HepG2 (cell line): ENCODE measurements around the gene ZNF813. TPM values are rescaled to one million over a fixed set of nuclear protein-coding genes. Genes with fewer than 3 reads are reported as not detected.
A peak's percentile ranks its signal among the peaks of the same experiment; 100 is the strongest.

Experiments
- BRD4 ChIP-seq: sonication (generic); formaldehyde crosslinking; IDR thresholded peaks from 2 replicates; pipeline ENCODE4 v1.4.0; 2020; ENCODE audit warnings: missing genetic modification reagents
- EP300 ChIP-seq, 3 experiments: sonication (generic) in 1 of 3; formaldehyde crosslinking in 1 of 3; IDR thresholded peaks; 2 replicates each; pipeline versions ENCODE4 v1.5.1 to v1.6.1; 2011 to 2020; ENCODE audit warnings: low read depth in 2 of 3, low read length in 2 of 3, borderline replicate concordance in 1 of 3, improper control_type of control experiment in 1 of 3, mild to moderate bottlenecking in 1 of 3, missing genetic modification reagents in 1 of 3, moderate library complexity in 1 of 3
- FOXK2 ChIP-seq: fragments of 450-650 bp; IDR thresholded peaks from 2 replicates; pipeline ENCODE4 v1.6.1; 2016
- HDAC1 ChIP-seq: sonication (generic); formaldehyde crosslinking; IDR thresholded peaks from 2 replicates; pipeline ENCODE4 v1.5.1; 2020; ENCODE audit warnings: mild to moderate bottlenecking, missing genetic modification reagents
- KAT8 ChIP-seq: IDR thresholded peaks from 2 replicates; pipeline ENCODE4 v1.6.1; 2016; ENCODE audit warnings: missing genetic modification reagents, missing compliant biosample characterization
- LCORL ChIP-seq, 2 experiments: fragments of 450-650 bp in 1 of 2; sonication (generic) in 1 of 2; formaldehyde crosslinking in 1 of 2; IDR thresholded peaks; 2 replicates each; pipeline versions ENCODE4 v1.5.0 to v1.6.1; 2017 to 2020; ENCODE audit warnings: antibody characterized with exemption in 1 of 2, missing genetic modification reagents in 1 of 2
- MTA1 ChIP-seq: sonication (generic); formaldehyde crosslinking; IDR thresholded peaks from 2 replicates; pipeline ENCODE4 v1.4.0; 2020; ENCODE audit warnings: missing genetic modification reagents, mild to moderate bottlenecking, borderline replicate concordance
- MZF1 ChIP-seq: sonication (generic); formaldehyde crosslinking; IDR thresholded peaks from 2 replicates; pipeline ENCODE4 v1.8.1; 2023; ENCODE audit warnings: mild to moderate bottlenecking, missing genetic modification reagents, borderline replicate concordance
- NFATC3 ChIP-seq: sonication (generic); formaldehyde crosslinking; IDR thresholded peaks from 2 replicates; pipeline ENCODE4 v1.5.1; 2020; ENCODE audit warnings: mild to moderate bottlenecking, missing genetic modification reagents
- SNAPC2 ChIP-seq: sonication (generic); formaldehyde crosslinking; IDR thresholded peaks from 2 replicates; pipeline ENCODE4 v1.8.1; 2022; ENCODE audit warnings: mild to moderate bottlenecking, missing genetic modification reagents
- ZBTB44 ChIP-seq: sonication (generic); formaldehyde crosslinking; IDR thresholded peaks from 2 replicates; pipeline ENCODE4 v1.4.0; 2020; ENCODE audit warnings: missing genetic modification reagents
- ZNF230 ChIP-seq: sonication (generic); formaldehyde crosslinking; IDR thresholded peaks from 2 replicates; pipeline ENCODE4 v1.4.0; 2020; ENCODE audit warnings: mild to moderate bottlenecking, missing genetic modification reagents
- ZNF263 ChIP-seq: sonication (generic); formaldehyde crosslinking; IDR thresholded peaks from 2 replicates; pipeline ENCODE4 v1.4.0; 2020; ENCODE audit warnings: missing genetic modification reagents
- ZNF335 ChIP-seq: sonication (generic); formaldehyde crosslinking; IDR thresholded peaks from 2 replicates; pipeline ENCODE4 v1.4.0; 2020; ENCODE audit warnings: missing genetic modification reagents
- ZNF33A ChIP-seq: sonication (generic); formaldehyde crosslinking; IDR thresholded peaks from 2 replicates; pipeline ENCODE4 v1.5.1; 2020; ENCODE audit warnings: missing genetic modification reagents, mild to moderate bottlenecking, moderate library complexity, borderline replicate concordance
- ZNF367 ChIP-seq: sonication (generic); formaldehyde crosslinking; IDR thresholded peaks from 2 replicates; pipeline ENCODE4 v1.4.0; 2020; ENCODE audit warnings: missing genetic modification reagents, borderline replicate concordance
- ZNF383 ChIP-seq: sonication (generic); formaldehyde crosslinking; IDR thresholded peaks from 2 replicates; pipeline ENCODE4 v1.4.0; 2020; ENCODE audit warnings: missing genetic modification reagents, mild to moderate bottlenecking, borderline replicate concordance
- ZNF512B ChIP-seq: sonication (generic); formaldehyde crosslinking; IDR thresholded peaks from 2 replicates; pipeline ENCODE4 v1.5.1; 2020; ENCODE audit warnings: missing genetic modification reagents, mild to moderate bottlenecking, borderline replicate concordance
- ZNF549 ChIP-seq: sonication (generic); formaldehyde crosslinking; IDR thresholded peaks from 2 replicates; pipeline ENCODE4 v1.5.0; 2020; ENCODE audit warnings: missing genetic modification reagents
- ZNF800 ChIP-seq: sonication (generic); formaldehyde crosslinking; IDR thresholded peaks from 2 replicates; pipeline ENCODE4 v1.4.0; 2020; ENCODE audit warnings: missing genetic modification reagents
- ZNF83 ChIP-seq: sonication (generic); formaldehyde crosslinking; IDR thresholded peaks from 2 replicates; pipeline ENCODE4 v1.4.0; 2020; ENCODE audit warnings: missing genetic modification reagents, mild to moderate bottlenecking, borderline replicate concordance
- ZSCAN9 ChIP-seq: IDR thresholded peaks from 2 replicates; pipeline ENCODE4 v1.6.1; 2016; ENCODE audit warnings: borderline replicate concordance
- polyA plus RNA-seq, 8 experiments: library from polyadenylated mRNA; depleted of rRNA in 3 of 8; stranded (reverse) in 7 of 8; unstranded in 1 of 8; fragments of >200 nt; fragmentation: Illumina TruSeq in 4 of 8; extraction: Trizol in 4 of 8; gene quantifications; 2 replicates each; pipeline versions ENCODE4 v1.2.1 to v1.2.3, GENCODE V29; 2011 to 2016; ENCODE audit warnings: low read depth in 4 of 8, missing spikeins in 1 of 8, mixed read lengths in 1 of 8; ENCODE audit not compliant: insufficient read depth in 1 of 8
- total RNA-seq, 5 experiments: library from RNA; depleted of rRNA; stranded (reverse); fragments of >200 nt; fragmentation: Illumina TruSeq; extraction: Trizol; gene quantifications; 2 replicates each; pipeline ENCODE4 v1.2.3, GENCODE V29; 2016; ENCODE audit warnings: low read depth in 1 of 5

Gene ZNF813
- total and polyA plus RNA-seq, 2 of the 13 experiments (the other 11 are each of a cell fraction or from before 2014, with no cell fraction given): 2.1 to 8.9 TPM

GRCh38 chr19:53507523-53508442, 40.2 kb downstream of the ZNF813 start (continued):
- peak in 1 of 2 experiments; percentile 88; a peak in 2 of 4 replicates for TF ChIP-seq EP300 (IDR thresholded peaks at IDR 0.05; ENCODE audit: low read depth in 2 of 2, low read length in 2 of 2)
- peak; percentile 87 for TF ChIP-seq EP300 (CRISPR knock-in tag; IDR thresholded peaks at IDR 0.05; ENCODE audit: borderline replicate concordance)
- TF ChIP-seq ZNF383 (CRISPR knock-in tag): no peak
- TF ChIP-seq ZSCAN9 (CRISPR knock-in tag): peak; percentile 75
- peak; percentile 43; the same call in 1 of the 2 replicates for TF ChIP-seq ZNF263 (CRISPR knock-in tag)
- TF ChIP-seq ZNF800 (CRISPR knock-in tag): peak; percentile 68; the same call in 1 of the 2 replicates
- TF ChIP-seq FOXK2: no peak
- no peak for TF ChIP-seq LCORL (IDR thresholded peaks at IDR 0.05)
- peak; percentile 68 for TF ChIP-seq LCORL (CRISPR knock-in tag; IDR thresholded peaks at IDR 0.05)
- no peak for TF ChIP-seq MZF1 (CRISPR knock-in tag)
- TF ChIP-seq ZNF512B (CRISPR knock-in tag): no peak
- TF ChIP-seq ZNF83 (CRISPR knock-in tag): no peak
- TF ChIP-seq ZNF549 (CRISPR knock-in tag): no peak
- TF ChIP-seq ZNF230 (CRISPR knock-in tag): peak; percentile 51; the same call in 1 of the 2 replicates
- TF ChIP-seq KAT8: peak; percentile 80; the same call in 1 of the 2 replicates
- TF ChIP-seq NFATC3: 0 out of 2 replicates have a peak, but pooled peaks have one; percentile 43
- peak; percentile 29; the same call in 1 of the 2 replicates for TF ChIP-seq ZNF335 (CRISPR knock-in tag)
- peak; percentile 74 for TF ChIP-seq HDAC1 (CRISPR knock-in tag)
- TF ChIP-seq ZNF367 (CRISPR knock-in tag): no peak
- TF ChIP-seq MTA1 (CRISPR knock-in tag): peak; percentile 59; the same call in 1 of the 2 replicates
- no peak for TF ChIP-seq ZBTB44 (CRISPR knock-in tag)
- TF ChIP-seq BRD4 (CRISPR knock-in tag): peak; percentile 58; the same call in 1 of the 2 replicates
- 0 out of 2 replicates have a peak, but pooled peaks have one; percentile 10 for TF ChIP-seq SNAPC2
- no peak for TF ChIP-seq ZNF33A (CRISPR knock-in tag)
